ENCODE measurements around the gene KRI1.
A peak's percentile ranks its signal among the peaks of the same experiment; 100 is the strongest.
"Not testable (repeated sequence)": the region's sequence is repeated elsewhere in the genome, so short reads cannot be mapped to it uniquely, and the experiment has no call there.

KRI1 gene

DNA sequence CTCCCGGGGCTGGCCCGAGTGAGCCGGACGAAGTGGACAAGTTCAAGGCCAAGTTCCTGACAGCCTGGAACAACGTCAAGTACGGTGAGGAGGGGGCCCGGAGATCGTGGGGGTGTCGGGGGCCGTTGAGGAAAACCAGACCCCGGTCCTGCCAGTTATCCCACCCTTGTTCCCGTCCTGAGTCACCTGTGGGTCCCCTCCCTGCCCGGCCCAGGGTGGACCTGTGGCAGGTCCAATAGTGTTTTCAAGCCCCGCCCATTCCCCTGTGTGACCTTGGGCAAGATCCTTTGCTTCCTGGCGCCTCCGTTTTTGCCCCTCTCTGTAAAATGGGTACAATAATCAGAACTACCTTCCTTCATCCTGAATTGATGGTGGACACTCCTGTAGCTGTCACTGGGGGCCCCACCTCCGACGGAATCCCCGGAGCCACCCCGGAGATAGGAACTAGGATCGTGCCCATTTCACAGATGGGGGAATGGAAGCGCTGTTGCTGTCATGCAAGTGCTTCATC, 21.5 kb downstream of the KRI1 start:
- Histone ChIP-seq H3K36me3 (ENCODE audit: control insufficient read depth, low read depth, low read length) (peaks cover 13% of the 10 kb centered on the region), H3K4me1 (ENCODE audit: control insufficient read depth, low read depth, low read length) (no peaks in the 10 kb centered on the region), H3K9ac (ENCODE audit: low read length) (peak overlapping the region; percentile 67), H3K9me3 (ENCODE audit: control insufficient read depth, low read depth, low read length) (no peaks in the 10 kb centered on the region), H3K4me3 (ENCODE audit: low read length) (peak overlapping the region; percentile 78), H3K27ac (ENCODE audit: low read length) (no peak overlapping the region), H3K27me3 (ENCODE audit: control insufficient read depth, insufficient read depth, low read length) (no peaks in the 10 kb centered on the region)

- peaks cover 7% of the 10 kb centered on the region for H3K36me3 ChIP-seq (ENCODE audit: control insufficient read depth, low read depth, low read length)
- H3K27ac ChIP-seq (ENCODE audit: low read length): no peak within 1 kb of the TSS
- peak within 1 kb of the TSS; percentile 67 for H3K9ac ChIP-seq (ENCODE audit: low read length)
- no peaks in the 10 kb centered on the region for H3K27me3 ChIP-seq (ENCODE audit: control insufficient read depth, insufficient read depth, low read length)
- H3K4me1 ChIP-seq (ENCODE audit: control insufficient read depth, low read depth, low read length): no peaks in the 10 kb centered on the region
- peak within 1 kb of the TSS; percentile 78 for H3K4me3 ChIP-seq (ENCODE audit: low read length)
- H3K9me3 ChIP-seq (ENCODE audit: control insufficient read depth, low read depth, low read length): no peaks in the 10 kb centered on the region
These were observed 22.2 kb downstream of the KRI1 start, which contains the start of gene ATG4D for GRCh38 chr19:10543420-10544241. Gene ATG4D (plus strand): TSS chr19:10543904. CDS start chr19:10544091, 187 bp downstream.

DNA sequence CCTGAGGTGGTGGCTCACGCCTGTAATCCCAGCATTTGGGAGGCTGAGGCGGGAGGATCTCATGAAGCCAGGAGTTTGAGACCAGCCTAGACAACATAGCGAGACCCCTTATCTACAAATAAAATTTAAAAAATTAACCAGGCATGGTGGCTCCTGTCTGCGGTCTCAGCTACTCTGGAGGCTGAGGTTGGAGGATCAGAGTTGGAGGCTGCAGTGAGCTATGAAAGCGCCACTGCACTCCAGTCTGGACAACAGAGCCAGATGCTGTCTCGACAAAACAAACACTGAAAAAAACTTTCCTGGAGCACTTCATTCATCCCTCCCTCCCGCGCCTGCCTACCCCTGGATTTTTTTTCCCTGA, 22.8 kb downstream of the KRI1 start:
- peaks cover 3% of the 10 kb centered on the region for H3K36me3 ChIP-seq (ENCODE audit: control insufficient read depth, low read depth, low read length)
- H3K27me3 ChIP-seq (ENCODE audit: control insufficient read depth, insufficient read depth, low read length): no peaks in the 10 kb centered on the region
- peak overlapping the region; percentile 78 for H3K4me3 ChIP-seq (ENCODE audit: low read length)
- H3K9ac ChIP-seq (ENCODE audit: low read length): no peak overlapping the region
- H3K27ac ChIP-seq (ENCODE audit: low read length): no peak overlapping the region
- H3K9me3 ChIP-seq (ENCODE audit: control insufficient read depth, low read depth, low read length): no peaks in the 10 kb centered on the region
- no peaks in the 10 kb centered on the region for H3K4me1 ChIP-seq (ENCODE audit: control insufficient read depth, low read depth, low read length)

GRCh38 chr19:10539016-10539415, 26.8 kb downstream of the KRI1 start:
- not testable (repeated sequence) for H3K4me3 ChIP-seq (ENCODE audit: low read length); H3K27me3 ChIP-seq (ENCODE audit: control insufficient read depth, insufficient read depth, low read length); H3K4me1 ChIP-seq (ENCODE audit: control insufficient read depth, low read depth, low read length); H3K9me3 ChIP-seq (ENCODE audit: control insufficient read depth, low read depth, low read length); H3K27ac ChIP-seq (ENCODE audit: low read length); H3K9ac ChIP-seq (ENCODE audit: low read length); H3K36me3 ChIP-seq (ENCODE audit: control insufficient read depth, low read depth, low read length)

DNA sequence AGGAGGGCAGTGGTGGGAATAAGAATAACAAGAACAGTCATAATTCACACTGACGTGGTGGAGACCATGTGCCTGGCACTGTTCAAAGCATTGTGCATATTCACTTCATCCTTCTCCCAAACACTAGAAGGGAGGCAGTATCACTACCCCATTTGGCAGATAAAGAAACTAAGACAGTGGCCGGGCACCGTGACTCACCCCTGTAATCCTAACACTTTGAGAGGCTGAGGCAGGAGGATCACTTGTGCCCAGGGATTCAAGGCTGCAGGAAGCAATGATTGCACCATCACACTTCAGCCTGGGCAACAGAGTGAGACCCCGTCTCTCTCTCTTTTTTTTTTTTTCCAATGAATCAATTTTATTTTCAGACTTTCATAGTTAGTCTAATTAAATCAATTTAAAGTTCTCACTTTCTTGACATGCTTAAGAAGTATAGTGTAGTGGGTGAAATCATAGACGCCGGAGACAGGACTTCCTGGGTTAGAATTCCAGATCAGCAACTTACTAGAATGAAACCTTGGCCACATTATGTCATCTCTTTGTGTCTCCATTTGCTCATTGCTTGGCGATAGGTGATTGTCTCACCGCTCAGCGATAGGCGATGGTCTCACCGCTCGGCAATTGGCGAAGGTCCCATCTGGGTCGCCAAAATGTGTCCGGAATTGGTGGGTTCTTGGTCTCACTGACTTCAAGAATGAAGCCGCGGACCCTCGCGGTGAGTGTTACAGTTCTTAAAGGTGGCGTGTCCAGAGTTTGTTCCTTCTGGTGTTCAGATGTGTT, 27.4 kb downstream of the KRI1 start:
- Histone ChIP-seq H3K4me3 (ENCODE audit: low read length) (no peak overlapping the region), H3K9ac (ENCODE audit: low read length) (no peak overlapping the region), H3K27me3 (ENCODE audit: control insufficient read depth, insufficient read depth, low read length) (no peaks in the 10 kb centered on the region), H3K36me3 (ENCODE audit: control insufficient read depth, low read depth, low read length) (no peaks in the 10 kb centered on the region), H3K27ac (ENCODE audit: low read length) (no peak overlapping the region), H3K9me3 (ENCODE audit: control insufficient read depth, low read depth, low read length) (no peaks in the 10 kb centered on the region), H3K4me1 (ENCODE audit: control insufficient read depth, low read depth, low read length) (no peaks in the 10 kb centered on the region)

DNA sequence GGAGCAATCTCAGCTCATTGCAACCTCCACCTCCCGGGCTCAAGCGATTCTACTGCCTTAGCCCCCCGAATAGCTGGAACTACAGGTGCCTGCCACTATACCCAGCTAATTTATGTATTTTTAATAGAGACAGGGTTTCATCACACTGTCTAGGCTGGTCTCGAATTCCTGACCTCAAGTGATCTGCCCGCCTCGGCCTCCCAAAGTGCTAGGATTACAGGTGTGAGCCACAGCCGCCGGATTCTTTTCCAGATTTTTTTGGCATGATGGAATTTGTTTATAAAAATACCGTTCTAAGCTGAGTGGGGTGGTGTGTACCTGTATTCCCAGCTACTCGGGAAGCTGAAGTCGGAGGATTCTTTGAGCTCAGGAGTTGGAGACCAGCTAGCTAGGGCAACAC, 28.1 kb downstream of the KRI1 start:
- H3K4me3 ChIP-seq (ENCODE audit: low read length): no peak overlapping the region
- no peaks in the 10 kb centered on the region for H3K4me1 ChIP-seq (ENCODE audit: control insufficient read depth, low read depth, low read length)
- H3K36me3 ChIP-seq (ENCODE audit: control insufficient read depth, low read depth, low read length): no peaks in the 10 kb centered on the region
- H3K27me3 ChIP-seq (ENCODE audit: control insufficient read depth, insufficient read depth, low read length): no peaks in the 10 kb centered on the region
- H3K9ac ChIP-seq (ENCODE audit: low read length): no peak overlapping the region
- no peaks in the 10 kb centered on the region for H3K9me3 ChIP-seq (ENCODE audit: control insufficient read depth, low read depth, low read length)
- H3K27ac ChIP-seq (ENCODE audit: low read length): no peak overlapping the region

DNA sequence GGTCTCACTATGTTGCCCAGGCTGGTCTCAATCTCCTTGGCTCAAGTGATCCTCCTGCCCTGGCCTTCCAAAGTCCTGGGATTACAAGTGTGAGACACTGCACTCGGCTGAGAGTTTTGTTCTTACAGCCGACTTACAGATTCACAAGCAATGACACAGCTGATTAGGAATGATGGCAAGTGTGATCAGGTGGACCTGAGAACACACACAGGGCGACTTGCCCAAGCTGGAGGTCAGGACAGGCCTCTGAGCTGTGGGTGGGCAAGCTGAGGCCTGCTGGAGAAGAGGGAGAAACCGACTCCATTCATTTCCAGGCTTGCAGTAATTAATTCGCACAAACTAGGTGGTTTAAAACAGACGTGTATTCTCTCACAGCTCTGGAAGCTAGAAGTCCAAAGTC, 30.2 kb downstream of the KRI1 start:
- Histone ChIP-seq H3K4me1 (ENCODE audit: control insufficient read depth, low read depth, low read length) (no peaks in the 10 kb centered on the region), H3K27me3 (ENCODE audit: control insufficient read depth, insufficient read depth, low read length) (no peaks in the 10 kb centered on the region), H3K4me3 (ENCODE audit: low read length) (no peak overlapping the region), H3K9ac (ENCODE audit: low read length) (no peak overlapping the region), H3K36me3 (ENCODE audit: control insufficient read depth, low read depth, low read length) (no peaks in the 10 kb centered on the region), H3K27ac (ENCODE audit: low read length) (no peak overlapping the region), H3K9me3 (ENCODE audit: control insufficient read depth, low read depth, low read length) (no peaks in the 10 kb centered on the region)

DNA sequence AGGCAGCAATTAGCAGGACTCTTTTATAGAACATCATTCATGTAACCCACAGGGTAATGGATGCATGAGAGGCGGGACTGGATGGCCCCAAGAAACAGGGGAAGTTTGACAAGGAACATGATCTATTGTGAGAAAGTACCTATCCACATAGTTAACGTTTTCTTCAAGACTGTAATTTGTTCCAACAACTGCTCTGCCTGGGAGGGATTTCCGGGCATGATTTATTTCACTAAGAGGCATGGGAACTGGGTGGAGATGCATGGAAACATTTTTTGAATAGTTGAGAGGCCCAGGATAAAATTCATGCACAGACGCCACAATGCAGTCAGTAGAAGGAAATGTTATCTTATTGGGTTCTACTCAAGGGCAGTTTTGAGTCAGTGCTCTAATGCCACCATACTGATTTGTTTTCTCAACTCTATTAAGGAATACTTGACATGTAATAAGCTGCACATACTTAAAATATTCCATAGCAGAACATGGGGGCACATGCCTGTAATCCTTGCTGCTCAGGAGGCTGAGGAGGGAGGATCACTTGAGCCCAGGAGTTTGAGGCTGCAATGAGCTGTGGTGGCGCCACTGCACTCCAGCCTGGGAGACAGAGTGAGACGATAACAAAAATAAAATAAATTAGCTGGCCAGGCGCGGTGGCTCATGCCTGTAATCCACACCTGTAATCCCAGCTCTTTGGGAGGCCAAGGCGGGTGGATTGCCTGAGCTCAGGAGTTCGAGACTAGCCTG, 32.0 kb downstream of the KRI1 start:
- no peak overlapping the region for H3K9ac ChIP-seq (ENCODE audit: low read length)
- no peaks in the 10 kb centered on the region for H3K9me3 ChIP-seq (ENCODE audit: control insufficient read depth, low read depth, low read length)
- H3K27ac ChIP-seq (ENCODE audit: low read length): no peak overlapping the region
- no peaks in the 10 kb centered on the region for H3K4me1 ChIP-seq (ENCODE audit: control insufficient read depth, low read depth, low read length)
- H3K27me3 ChIP-seq (ENCODE audit: control insufficient read depth, insufficient read depth, low read length): no peaks in the 10 kb centered on the region
- no peak overlapping the region for H3K4me3 ChIP-seq (ENCODE audit: low read length)
- H3K36me3 ChIP-seq (ENCODE audit: control insufficient read depth, low read depth, low read length): no peaks in the 10 kb centered on the region

- Histone ChIP-seq H3K36me3 (ENCODE audit: control insufficient read depth, low read depth, low read length) (no peaks in the 10 kb centered on the region), H3K9ac (ENCODE audit: low read length) (no peak overlapping the region)
These were observed 33.4 kb downstream of the KRI1 start for GRCh38 chr19:10532457-10532856.

GRCh38 chr19:10526887-10527286, 38.9 kb downstream of the KRI1 start:
- not testable (repeated sequence) for H3K27me3 ChIP-seq (ENCODE audit: control insufficient read depth, insufficient read depth, low read length); H3K9me3 ChIP-seq (ENCODE audit: control insufficient read depth, low read depth, low read length); H3K4me1 ChIP-seq (ENCODE audit: control insufficient read depth, low read depth, low read length); H3K27ac ChIP-seq (ENCODE audit: low read length); H3K36me3 ChIP-seq (ENCODE audit: control insufficient read depth, low read depth, low read length); H3K9ac ChIP-seq (ENCODE audit: low read length); H3K4me3 ChIP-seq (ENCODE audit: low read length)

More at GRCh38 chr19:10532457-10532856, 33.4 kb downstream of the KRI1 start:
- no peaks in the 10 kb centered on the region for H3K9me3 ChIP-seq (ENCODE audit: control insufficient read depth, low read depth, low read length)
- H3K27ac ChIP-seq (ENCODE audit: low read length): no peak overlapping the region
- H3K4me3 ChIP-seq (ENCODE audit: low read length): no peak overlapping the region
- no peaks in the 10 kb centered on the region for H3K27me3 ChIP-seq (ENCODE audit: control insufficient read depth, insufficient read depth, low read length)
- H3K4me1 ChIP-seq (ENCODE audit: control insufficient read depth, low read depth, low read length): no peaks in the 10 kb centered on the region

DNA sequence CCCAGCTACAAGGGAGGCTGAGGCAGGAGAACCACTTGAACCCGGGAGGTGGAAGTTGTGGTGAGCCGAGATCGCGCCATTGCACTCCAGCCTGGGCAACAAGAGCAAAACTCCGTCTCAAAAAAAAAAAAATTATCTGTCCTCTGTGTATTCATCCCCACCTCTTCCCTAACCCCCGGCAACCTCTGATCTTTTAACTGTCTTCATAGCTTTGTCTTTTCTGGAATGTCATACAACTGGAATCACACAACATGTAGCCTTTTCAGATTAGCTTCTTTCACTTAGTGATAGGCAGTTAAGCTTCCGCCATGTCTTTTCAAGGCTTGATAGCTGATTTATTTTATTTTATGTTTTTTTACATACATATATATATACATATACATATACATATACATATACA, 40.2 kb downstream of the KRI1 start:
- Histone ChIP-seq H3K36me3 (ENCODE audit: control insufficient read depth, low read depth, low read length) (no peaks in the 10 kb centered on the region), H3K27me3 (ENCODE audit: control insufficient read depth, insufficient read depth, low read length) (no peaks in the 10 kb centered on the region), H3K4me3 (ENCODE audit: low read length) (no peak overlapping the region), H3K9me3 (ENCODE audit: control insufficient read depth, low read depth, low read length) (no peaks in the 10 kb centered on the region), H3K4me1 (ENCODE audit: control insufficient read depth, low read depth, low read length) (no peaks in the 10 kb centered on the region), H3K27ac (ENCODE audit: low read length) (no peak overlapping the region), H3K9ac (ENCODE audit: low read length) (no peak overlapping the region)

Measured in iPS-18a (cell line).